Colonic mucosa (tissue), 4 donors: Measurements from ENCODE around the gene UCHL1. TPM values are rescaled to one million over a fixed set of nuclear protein-coding genes. Genes with fewer than 3 reads are reported as not detected.

Experiments used
- DNase-seq: peaks from one replicate; pipeline ENCODE4 v3.0.0-alpha.2; 2020
- H3K27ac ChIP-seq: fragments of 200-600 bp; one replicate; pipeline ENCODE4 v1.8.0; 2021
- H3K27me3 ChIP-seq: fragments of 200-600 bp; one replicate; pipeline ENCODE4 v1.8.0; 2021
- H3K36me3 ChIP-seq: fragments of 200-600 bp; one replicate; pipeline ENCODE4 v1.8.0; 2021
- H3K4me1 ChIP-seq: fragments of 200-600 bp; one replicate; pipeline ENCODE4 v1.8.0; 2021; ENCODE audit warnings: mild to moderate bottlenecking
- H3K4me3 ChIP-seq: fragments of 200-600 bp; one replicate; pipeline ENCODE4 v1.8.0; 2021
- H3K9ac ChIP-seq, 2 donors: one replicate each; pipeline ENCODE4 v1.7.0; 2013; ENCODE audit warnings: control low read depth in 2 of 2, low read depth in 2 of 2, low read length in 2 of 2
- H3K9me3 ChIP-seq: fragments of 200-600 bp; one replicate; pipeline ENCODE4 v1.8.0; 2021
- intact Hi-C: fragments of 100-400 bp; cut with DNase I; formaldehyde crosslinking; loops from one replicate; pipeline ENCODE4 v1.14.1; 2022
- total RNA-seq, 2 donors: library from RNA; stranded (reverse); fragmentation: NEBNext Ultra II Directional in 1 of 2; extraction: Animal tissue kit (Norgen Biotek cat#: 25700) in 1 of 2; gene quantifications; one replicate each; pipeline ENCODE4 v1.2.1, GENCODE V29; 2021
- TF ChIP-seq, protein P1 (sequence below): fragments of 200-600 bp; IDR thresholded peaks from one replicate; pipeline ENCODE4 v1.8.0; 2022; ENCODE audit warnings: antibody characterized with exemption, mild to moderate bottlenecking
- donor health status: healthy.
- donor health status: DM: no; HTN: no; CAD: no.
- donor health status: DM: no; HTN: no; CAD: no.

Gene UCHL1
- total RNA-seq, 2 donors from 2014 or later = 3.4 to 13.2 TPM

- no peaks in the 10 kb centered on the region for H3K27me3 ChIP-seq
- intact Hi-C loops = no loop called here
- TF ChIP-seq, protein P1, sequence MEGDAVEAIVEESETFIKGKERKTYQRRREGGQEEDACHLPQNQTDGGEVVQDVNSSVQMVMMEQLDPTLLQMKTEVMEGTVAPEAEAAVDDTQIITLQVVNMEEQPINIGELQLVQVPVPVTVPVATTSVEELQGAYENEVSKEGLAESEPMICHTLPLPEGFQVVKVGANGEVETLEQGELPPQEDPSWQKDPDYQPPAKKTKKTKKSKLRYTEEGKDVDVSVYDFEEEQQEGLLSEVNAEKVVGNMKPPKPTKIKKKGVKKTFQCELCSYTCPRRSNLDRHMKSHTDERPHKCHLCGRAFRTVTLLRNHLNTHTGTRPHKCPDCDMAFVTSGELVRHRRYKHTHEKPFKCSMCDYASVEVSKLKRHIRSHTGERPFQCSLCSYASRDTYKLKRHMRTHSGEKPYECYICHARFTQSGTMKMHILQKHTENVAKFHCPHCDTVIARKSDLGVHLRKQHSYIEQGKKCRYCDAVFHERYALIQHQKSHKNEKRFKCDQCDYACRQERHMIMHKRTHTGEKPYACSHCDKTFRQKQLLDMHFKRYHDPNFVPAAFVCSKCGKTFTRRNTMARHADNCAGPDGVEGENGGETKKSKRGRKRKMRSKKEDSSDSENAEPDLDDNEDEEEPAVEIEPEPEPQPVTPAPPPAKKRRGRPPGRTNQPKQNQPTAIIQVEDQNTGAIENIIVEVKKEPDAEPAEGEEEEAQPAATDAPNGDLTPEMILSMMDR = no peak
- no peak overlapping the region for H3K9ac ChIP-seq
- H3K4me1 ChIP-seq = peaks cover 4% of the 10 kb centered on the region
- no peak overlapping the region for H3K27ac ChIP-seq
- no peak overlapping the region for H3K4me3 ChIP-seq
- DNase-seq = no peak
- H3K36me3 ChIP-seq = no peaks in the 10 kb centered on the region
- H3K9me3 ChIP-seq = no peaks in the 10 kb centered on the region
These were observed 37.2 kb upstream of the UCHL1 start for GRCh38 chr4:41219421-41219950.

DNA sequence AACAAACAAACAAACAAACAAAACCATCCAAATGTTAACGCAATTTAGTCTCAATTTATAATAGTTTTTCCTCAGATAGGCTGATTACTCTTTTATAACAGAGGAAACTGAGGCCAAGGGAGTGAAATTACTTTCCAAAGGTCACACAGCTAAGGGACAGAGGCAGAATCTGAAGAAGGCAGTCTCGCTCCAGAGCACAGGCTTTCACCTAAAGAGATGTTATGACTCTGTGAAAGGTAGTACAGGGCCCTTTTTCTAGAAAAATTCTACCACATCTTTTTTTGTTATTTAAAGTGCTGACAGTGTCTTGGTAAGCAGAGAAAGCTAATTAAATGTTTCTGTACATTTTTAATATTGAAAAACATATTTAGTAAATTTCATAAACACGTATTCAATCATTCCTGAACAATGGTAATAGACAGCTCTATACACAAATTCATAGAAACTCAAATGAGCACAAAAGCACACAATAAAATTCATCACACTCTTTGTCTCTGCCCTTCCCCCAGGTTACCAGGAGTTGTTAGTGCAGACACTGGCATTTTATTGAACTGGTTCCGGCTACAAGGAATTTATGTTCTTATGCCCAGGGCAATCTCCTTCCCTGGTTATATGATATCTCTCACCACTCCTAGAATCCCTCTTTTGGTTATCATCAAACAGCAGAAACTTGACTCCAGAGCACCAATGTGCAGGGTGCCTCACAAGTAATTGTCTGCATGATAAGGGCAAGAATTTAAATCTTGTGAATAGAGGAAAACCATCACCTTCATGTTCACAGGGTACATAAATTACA, 34.7 kb upstream of the UCHL1 start:
- Histone ChIP-seq H3K4me3 (no peak overlapping the region), H3K9me3 (no peaks in the 10 kb centered on the region), H3K9ac (no peak overlapping the region), H3K27me3 (no peaks in the 10 kb centered on the region), H3K36me3 (no peaks in the 10 kb centered on the region), H3K27ac (no peak overlapping the region), H3K4me1 (no peaks in the 10 kb centered on the region)
- DNase-seq = no peak
- TF ChIP-seq, protein P1 = no peak
- intact Hi-C loops = no loop called here

- Histone ChIP-seq H3K27me3 (no peaks in the 10 kb centered on the region), H3K4me3 (no peak overlapping the region), H3K9me3 (no peaks in the 10 kb centered on the region), H3K36me3 (no peaks in the 10 kb centered on the region), H3K4me1 (no peaks in the 10 kb centered on the region), H3K27ac (no peak overlapping the region), H3K9ac (no peak overlapping the region)
- TF ChIP-seq, protein P1 = no peak
- intact Hi-C loops = no loop called here
- DNase-seq = no peak
These were observed 28.8 kb upstream of the UCHL1 start for GRCh38 chr4:41227902-41228301.

GRCh38 chr4:41232406-41232805, 24.3 kb upstream of the UCHL1 start:
- no peak for DNase-seq
- Histone ChIP-seq H3K4me1 (no peaks in the 10 kb centered on the region), H3K27me3 (no peaks in the 10 kb centered on the region), H3K9ac (no peak overlapping the region), H3K36me3 (no peaks in the 10 kb centered on the region), H3K27ac (no peak overlapping the region), H3K9me3 (no peaks in the 10 kb centered on the region), H3K4me3 (no peak overlapping the region)
- TF ChIP-seq, protein P1 = no peak
- intact Hi-C loops = no loop called here

DNA sequence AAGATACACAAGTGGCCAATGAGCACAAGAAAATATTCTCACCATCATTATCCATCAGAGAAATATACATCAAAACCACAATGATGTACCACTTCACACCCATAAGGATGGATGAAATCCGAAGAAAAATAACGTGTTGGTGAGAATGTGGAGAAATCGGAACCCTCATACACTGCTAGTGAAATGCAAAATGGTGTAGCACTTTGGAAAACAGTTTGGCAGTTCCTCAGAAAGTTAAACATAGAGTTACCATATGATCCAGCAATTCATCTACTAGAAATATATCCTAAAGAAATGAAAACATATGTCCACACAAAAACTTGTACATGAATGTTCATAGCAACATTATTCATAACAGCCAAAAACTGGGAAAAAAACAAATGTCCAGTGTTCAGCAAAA, 23.9 kb upstream of the UCHL1 start:
- DNase-seq = no peak
- Histone ChIP-seq H3K27me3 (no peaks in the 10 kb centered on the region), H3K36me3 (no peaks in the 10 kb centered on the region), H3K9ac (no peak overlapping the region), H3K27ac (no peak overlapping the region), H3K4me1 (no peaks in the 10 kb centered on the region), H3K4me3 (no peak overlapping the region), H3K9me3 (no peaks in the 10 kb centered on the region)
- TF ChIP-seq, protein P1 = no peak
- intact Hi-C loops = no loop called here
